ENCODE data around the gene NRXN3. TPM values are rescaled to one million over a fixed set of nuclear protein-coding genes. Genes with fewer than 3 reads are reported as not detected.

NRXN3 gene
- total RNA-seq, 3 donors from 2014 or later: 2.1 to 27.3 (median 2.6) TPM

- intact Hi-C loops (cut with DNase I, micrococcal nuclease): no loop called here
- TF ChIP-seq CTCF (IDR thresholded peaks at IDR 0.05): no peak
- no peak overlapping the region for H3K4me3 ChIP-seq
- no peaks in the 10 kb centered on the region for H3K36me3 ChIP-seq (ENCODE audit: low read depth)
- H3K4me1 ChIP-seq (ENCODE audit: low read depth): no peaks in the 10 kb centered on the region
- H3K9me3 ChIP-seq: no peaks in the 10 kb centered on the region
- ATAC-seq (peak; percentile 23), DNase-seq (no peak)
These were observed 1469.4 kb downstream of the NRXN3 start for GRCh38 chr14:79639613-79640012.

- no peak for DNase-seq
- no peaks in the 10 kb centered on the region for H3K4me1 ChIP-seq (ENCODE audit: low read depth)
- intact Hi-C loops (cut with DNase I, micrococcal nuclease): no loop called here
- no peak for TF ChIP-seq CTCF (IDR thresholded peaks at IDR 0.05)
- no peak for ATAC-seq
- no peak overlapping the region for H3K4me3 ChIP-seq
- no peaks in the 10 kb centered on the region for H3K36me3 ChIP-seq (ENCODE audit: low read depth)
- H3K9me3 ChIP-seq: no peaks in the 10 kb centered on the region
These were observed 1471.2 kb downstream of the NRXN3 start for GRCh38 chr14:79641371-79641770.

DNA sequence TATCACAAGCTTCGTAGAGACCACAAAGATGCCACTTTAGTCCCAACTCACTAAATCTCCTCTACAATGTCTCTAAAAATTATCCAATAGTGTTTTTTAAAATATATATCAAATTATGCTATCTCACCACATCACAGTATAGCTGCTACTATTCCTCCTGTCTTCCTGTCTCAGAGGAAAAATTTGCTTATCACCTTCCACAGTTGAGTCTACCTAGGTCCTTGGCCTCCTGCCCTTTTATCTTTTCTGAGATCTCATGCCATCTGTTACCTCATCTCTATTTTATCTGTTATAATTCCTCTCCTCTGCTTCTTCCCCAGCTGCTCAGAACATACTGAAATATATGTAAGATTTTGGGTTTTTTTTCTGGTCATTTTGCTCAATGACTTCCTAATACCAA lies 1473.0 kb downstream of the NRXN3 start:
- no peak for TF ChIP-seq CTCF (IDR thresholded peaks at IDR 0.05)
- no peak overlapping the region for H3K4me3 ChIP-seq
- no peaks in the 10 kb centered on the region for H3K36me3 ChIP-seq (ENCODE audit: low read depth)
- no peak for DNase-seq
- no peaks in the 10 kb centered on the region for H3K4me1 ChIP-seq (ENCODE audit: low read depth)
- intact Hi-C loops (cut with DNase I, micrococcal nuclease): no loop called here
- H3K9me3 ChIP-seq: no peaks in the 10 kb centered on the region
- ATAC-seq: no peak

DNA sequence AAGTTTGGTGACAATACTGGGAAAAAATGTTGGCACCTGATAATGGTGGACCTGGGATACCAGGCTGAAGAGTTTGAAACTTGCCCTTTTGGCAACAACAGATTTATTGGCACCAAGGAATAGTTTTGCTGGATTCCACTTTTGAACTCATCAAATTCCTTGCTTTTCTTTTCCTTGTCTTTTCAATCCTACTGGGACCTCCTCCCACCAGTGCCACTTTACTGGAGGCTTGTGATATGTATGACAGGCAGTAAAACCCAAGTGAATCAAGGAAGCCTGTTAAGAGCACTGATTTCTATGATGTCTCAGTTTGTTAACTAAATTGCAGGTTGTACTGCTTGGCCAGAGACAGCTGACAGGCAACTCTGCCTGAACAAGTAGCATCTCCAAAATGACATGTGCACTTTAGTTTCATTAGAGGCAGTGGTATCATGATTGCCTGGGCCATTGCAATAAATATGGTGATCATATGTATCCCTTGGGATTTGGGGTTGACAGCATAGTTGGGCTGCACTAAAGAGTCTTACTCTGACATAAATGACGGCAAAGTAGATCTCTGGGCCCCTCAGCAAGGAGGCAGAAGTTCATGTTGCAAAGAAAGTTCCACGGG lies 1475.7 kb downstream of the NRXN3 start:
- Histone ChIP-seq H3K4me1 (ENCODE audit: low read depth) (no peaks in the 10 kb centered on the region), H3K36me3 (ENCODE audit: low read depth) (no peaks in the 10 kb centered on the region), H3K4me3 (no peak overlapping the region), H3K9me3 (no peaks in the 10 kb centered on the region)
- intact Hi-C loops (cut with DNase I, micrococcal nuclease): no loop called here
- no peak for TF ChIP-seq CTCF (IDR thresholded peaks at IDR 0.05)
- DNase-seq: no peak
- ATAC-seq: no peak

DNA sequence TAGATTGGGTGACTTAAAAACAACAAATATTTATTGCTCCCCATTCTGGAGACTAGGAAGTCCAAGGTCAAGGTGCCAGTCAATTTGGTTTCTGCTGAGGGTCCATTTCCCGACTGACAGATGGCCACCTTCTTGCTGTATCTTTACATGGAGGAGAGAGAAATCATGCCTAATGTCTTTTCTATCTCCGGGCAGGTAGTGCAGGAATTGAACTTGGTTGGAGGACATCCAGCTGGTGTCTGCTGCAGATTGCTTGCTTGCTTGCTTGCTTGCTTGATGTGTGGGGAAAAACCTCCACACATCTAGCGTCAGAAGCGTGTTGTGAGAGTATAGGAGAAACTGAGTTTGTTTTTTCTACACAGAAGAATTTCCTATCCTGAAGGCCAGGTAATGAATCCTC lies 1479.7 kb downstream of the NRXN3 start:
- ATAC-seq (no peak), DNase-seq (no peak)
- H3K4me3 ChIP-seq: no peak overlapping the region
- TF ChIP-seq CTCF (IDR thresholded peaks at IDR 0.05): no peak
- intact Hi-C loops (cut with DNase I, micrococcal nuclease): no loop called here
- no peaks in the 10 kb centered on the region for H3K36me3 ChIP-seq (ENCODE audit: low read depth)
- H3K9me3 ChIP-seq: no peaks in the 10 kb centered on the region
- no peaks in the 10 kb centered on the region for H3K4me1 ChIP-seq (ENCODE audit: low read depth)
